Upper lobe of right lung (tissue), 1 donor: ENCODE data around the gene FOXD3. TPM values are rescaled to one million over a fixed set of nuclear protein-coding genes. Genes with fewer than 3 reads are reported as not detected.

ENCODE experiments used
- ATAC-seq: fragments of 200-7000 bp; cut with Tn5 transposase; one replicate; pipeline ENCODE4 v1.9.1; 2020; ENCODE audit warnings: mild to moderate bottlenecking, moderate library complexity
- DNase-seq: peaks from one replicate; pipeline ENCODE4 v3.0.0-alpha.2; 2020
- H3K27ac ChIP-seq: fragments of 200-600 bp; one replicate; pipeline ENCODE4 v1.8.0; 2022
- H3K27me3 ChIP-seq: fragments of 200-600 bp; one replicate; pipeline ENCODE4 v1.8.0; 2022; ENCODE audit warnings: mild to moderate bottlenecking
- H3K36me3 ChIP-seq: fragments of 200-600 bp; one replicate; pipeline ENCODE4 v1.8.0; 2022
- H3K4me1 ChIP-seq: fragments of 200-600 bp; one replicate; pipeline ENCODE4 v1.8.0; 2022
- H3K4me3 ChIP-seq: fragments of 200-600 bp; one replicate; pipeline ENCODE4 v1.8.0; 2022; ENCODE audit warnings: mild to moderate bottlenecking
- H3K9me3 ChIP-seq: fragments of 200-600 bp; one replicate; pipeline ENCODE4 v1.8.0; 2022
- intact Hi-C: fragments of 100-400 bp; cut with DNase I; formaldehyde crosslinking; loops from one replicate; pipeline ENCODE4 v1.11.0; 2022
- total RNA-seq: library from RNA; stranded (reverse); fragmentation: NEBNext Ultra II Directional; extraction: Animal tissue kit (Norgen Biotek cat#: 25700); gene quantifications from one replicate; pipeline ENCODE4 v1.2.1, GENCODE V29; 2021
- TF ChIP-seq, protein P1 (sequence below): fragments of 200-600 bp; IDR thresholded peaks from one replicate; pipeline ENCODE4 v1.8.0; 2022; ENCODE audit warnings: antibody characterized with exemption
- donor health status: DM: no; HTN: yes; CAD: no; lungs with severe emphysema.

The FOXD3 gene
- total RNA-seq, 1 donor from 2014 or later = not detected

DNA sequence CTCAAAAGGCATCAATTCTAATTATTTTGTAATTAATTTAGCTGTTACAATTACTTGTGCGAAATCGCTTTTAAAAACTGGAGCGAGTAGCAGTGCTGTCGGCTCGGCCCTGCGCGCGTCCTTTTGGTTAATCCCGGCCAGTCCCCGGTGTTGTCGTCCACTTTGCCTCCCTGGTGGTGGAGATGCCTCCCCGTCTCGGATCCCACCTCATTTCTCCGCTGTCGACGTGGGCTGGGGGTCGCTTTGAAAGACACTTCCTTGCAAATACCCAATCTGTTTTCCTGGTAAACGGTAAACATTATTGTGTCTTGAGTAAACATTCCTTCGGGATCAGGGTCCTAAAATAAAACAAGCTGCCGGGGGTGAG is 3.7 kb downstream of the FOXD3 start:
- TF ChIP-seq, protein P1, sequence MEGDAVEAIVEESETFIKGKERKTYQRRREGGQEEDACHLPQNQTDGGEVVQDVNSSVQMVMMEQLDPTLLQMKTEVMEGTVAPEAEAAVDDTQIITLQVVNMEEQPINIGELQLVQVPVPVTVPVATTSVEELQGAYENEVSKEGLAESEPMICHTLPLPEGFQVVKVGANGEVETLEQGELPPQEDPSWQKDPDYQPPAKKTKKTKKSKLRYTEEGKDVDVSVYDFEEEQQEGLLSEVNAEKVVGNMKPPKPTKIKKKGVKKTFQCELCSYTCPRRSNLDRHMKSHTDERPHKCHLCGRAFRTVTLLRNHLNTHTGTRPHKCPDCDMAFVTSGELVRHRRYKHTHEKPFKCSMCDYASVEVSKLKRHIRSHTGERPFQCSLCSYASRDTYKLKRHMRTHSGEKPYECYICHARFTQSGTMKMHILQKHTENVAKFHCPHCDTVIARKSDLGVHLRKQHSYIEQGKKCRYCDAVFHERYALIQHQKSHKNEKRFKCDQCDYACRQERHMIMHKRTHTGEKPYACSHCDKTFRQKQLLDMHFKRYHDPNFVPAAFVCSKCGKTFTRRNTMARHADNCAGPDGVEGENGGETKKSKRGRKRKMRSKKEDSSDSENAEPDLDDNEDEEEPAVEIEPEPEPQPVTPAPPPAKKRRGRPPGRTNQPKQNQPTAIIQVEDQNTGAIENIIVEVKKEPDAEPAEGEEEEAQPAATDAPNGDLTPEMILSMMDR = no peak
- DNase-seq (no peak), ATAC-seq (no peak)
- peaks cover 25% of the 10 kb centered on the region for H3K4me1 ChIP-seq
- H3K36me3 ChIP-seq = no peaks in the 10 kb centered on the region
- no peak overlapping the region for H3K27ac ChIP-seq
- H3K27me3 ChIP-seq = peaks cover 99% of the 10 kb centered on the region
- H3K4me3 ChIP-seq = no peak overlapping the region
- intact Hi-C loops = no loop called here
- H3K9me3 ChIP-seq = no peaks in the 10 kb centered on the region

DNA sequence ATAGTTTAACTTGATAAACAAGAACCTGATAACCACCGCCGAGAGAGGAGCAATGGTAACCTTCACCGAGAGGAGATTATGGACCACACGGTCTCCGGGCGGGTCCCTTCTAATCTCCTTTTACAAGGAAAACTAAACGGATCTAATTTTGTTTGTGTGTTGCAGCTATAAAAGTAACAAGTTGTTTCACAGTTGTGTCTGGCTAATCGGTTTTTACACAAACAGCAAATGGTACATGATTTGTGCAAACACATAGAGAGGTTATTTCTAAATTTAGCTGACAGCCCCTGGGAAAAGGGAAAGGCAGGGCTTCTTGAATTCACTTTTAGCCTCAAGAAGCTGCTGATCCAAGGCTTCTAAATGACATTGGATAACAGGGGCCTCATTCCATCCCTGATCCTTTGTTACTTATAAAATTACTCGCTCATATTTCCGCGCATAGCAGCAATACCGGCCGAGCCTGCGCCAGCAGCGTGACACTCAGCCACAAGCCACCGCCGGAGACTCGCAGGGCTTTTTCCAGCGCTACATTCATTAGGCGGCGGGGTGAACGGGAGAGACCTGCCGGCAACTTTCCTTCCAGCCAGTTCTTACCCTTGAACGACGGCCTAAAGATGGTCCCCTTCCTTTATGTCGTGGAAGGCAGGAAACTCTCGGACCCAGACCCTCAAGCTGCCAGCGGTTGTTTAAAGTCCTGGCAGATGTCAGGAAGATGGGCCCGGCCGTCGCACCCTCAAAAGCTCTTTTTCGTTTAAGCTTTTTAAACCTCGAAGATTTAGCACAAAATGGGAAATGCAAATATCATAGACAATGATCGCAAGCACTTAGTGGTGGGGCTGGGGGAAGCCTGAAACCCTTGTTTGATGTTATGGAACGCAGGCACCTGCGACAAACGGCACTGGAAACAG is 4.4 kb downstream of the FOXD3 start:
- ATAC-seq = no peak
- no peak overlapping the region for H3K27ac ChIP-seq
- H3K9me3 ChIP-seq = no peaks in the 10 kb centered on the region
- H3K36me3 ChIP-seq = no peaks in the 10 kb centered on the region
- intact Hi-C loops = no loop called here
- no peak for DNase-seq
- peaks cover 99% of the 10 kb centered on the region for H3K27me3 ChIP-seq
- TF ChIP-seq, protein P1 = no peak
- no peak overlapping the region for H3K4me3 ChIP-seq
- H3K4me1 ChIP-seq = peaks cover 23% of the 10 kb centered on the region

DNA sequence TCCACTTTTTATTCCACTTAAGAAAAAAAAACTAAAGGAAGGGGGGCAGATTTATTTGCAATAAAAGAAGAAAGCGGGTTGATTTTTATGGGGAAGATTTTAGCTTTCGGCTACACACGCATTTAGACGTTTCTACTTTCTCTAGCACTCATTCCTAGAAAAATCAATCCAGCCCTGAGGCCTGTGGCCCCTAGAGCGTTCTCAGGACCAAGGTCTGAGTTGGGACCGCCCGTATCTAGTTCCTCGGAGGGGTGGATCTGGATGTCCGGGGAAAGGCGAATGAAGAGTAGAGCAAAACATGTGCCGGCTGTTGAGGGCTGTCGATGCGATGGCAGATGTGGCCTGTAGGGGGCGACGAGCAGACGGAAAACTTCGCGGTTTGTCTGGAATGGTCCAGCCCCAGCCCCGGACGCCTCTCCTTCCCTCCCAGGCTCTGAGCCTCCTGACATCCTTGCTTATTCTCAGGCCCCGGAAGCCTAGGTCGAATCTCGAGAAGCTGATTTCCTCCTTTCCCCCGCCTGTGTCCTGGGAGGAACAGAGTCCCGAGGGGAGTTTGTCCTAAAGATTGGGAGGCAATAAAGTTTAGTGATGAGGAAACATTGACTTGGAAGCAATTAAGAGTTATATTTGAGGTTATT is 5.2 kb downstream of the FOXD3 start:
- Histone ChIP-seq H3K4me3 (no peak overlapping the region), H3K9me3 (no peaks in the 10 kb centered on the region), H3K4me1 (peaks cover 15% of the 10 kb centered on the region), H3K36me3 (no peaks in the 10 kb centered on the region), H3K27ac (no peak overlapping the region), H3K27me3 (peaks cover 98% of the 10 kb centered on the region)
- peak; percentile 82 for DNase-seq
- intact Hi-C loops = no loop called here
- ATAC-seq = peak; percentile 90
- TF ChIP-seq, protein P1 = peak; percentile 65

DNA sequence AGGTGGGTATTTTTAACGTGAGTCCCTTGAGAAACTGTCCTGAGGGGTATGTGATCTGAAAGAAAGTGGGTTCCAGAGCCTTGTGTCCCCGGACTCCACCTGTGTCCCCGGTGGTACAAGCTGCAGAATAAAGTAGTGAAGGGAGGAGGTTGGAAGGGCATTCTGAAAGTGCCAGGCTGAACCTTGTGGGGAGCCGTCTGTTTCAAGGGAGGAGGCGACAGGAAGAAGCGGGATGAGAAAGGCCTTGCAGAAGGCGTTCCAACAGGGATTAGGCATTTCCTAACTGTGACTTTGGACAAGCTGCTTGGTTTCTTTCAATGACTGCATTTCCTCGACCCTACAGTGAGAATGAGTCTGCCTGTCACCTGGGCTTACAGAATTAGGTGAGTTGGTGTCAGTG is 5.8 kb downstream of the FOXD3 start:
- H3K27ac ChIP-seq = no peak overlapping the region
- ATAC-seq (no peak), DNase-seq (no peak)
- no peak overlapping the region for H3K4me3 ChIP-seq
- H3K36me3 ChIP-seq = no peaks in the 10 kb centered on the region
- no peaks in the 10 kb centered on the region for H3K9me3 ChIP-seq
- H3K27me3 ChIP-seq = peaks cover 98% of the 10 kb centered on the region
- intact Hi-C loops = no loop called here
- TF ChIP-seq, protein P1 = no peak
- peaks cover 10% of the 10 kb centered on the region for H3K4me1 ChIP-seq

DNA sequence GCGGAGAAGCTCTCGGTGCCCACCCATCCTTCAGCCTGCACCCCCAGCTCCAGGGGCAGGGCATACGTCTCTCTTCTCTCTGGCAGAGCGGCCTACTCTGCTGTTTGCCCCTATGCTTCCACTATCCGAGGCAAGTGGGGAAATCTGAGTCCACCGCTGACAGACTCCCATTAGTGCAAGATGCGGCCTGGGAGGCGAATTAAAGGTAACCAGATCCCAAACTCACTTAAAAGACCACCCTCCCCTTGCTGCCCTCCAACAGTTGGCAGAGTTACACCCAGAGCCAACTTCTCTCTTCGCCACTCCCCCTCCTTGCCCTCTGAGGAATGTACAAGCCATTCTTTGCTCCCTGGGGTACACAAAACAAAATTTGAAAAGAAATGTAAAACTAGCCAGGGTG is 6.4 kb downstream of the FOXD3 start:
- peaks cover 98% of the 10 kb centered on the region for H3K27me3 ChIP-seq
- no peak overlapping the region for H3K27ac ChIP-seq
- DNase-seq (no peak), ATAC-seq (no peak)
- TF ChIP-seq, protein P1 = no peak
- no peaks in the 10 kb centered on the region for H3K36me3 ChIP-seq
- intact Hi-C loops = no loop called here
- peaks cover 10% of the 10 kb centered on the region for H3K4me1 ChIP-seq
- H3K4me3 ChIP-seq = no peak overlapping the region
- no peaks in the 10 kb centered on the region for H3K9me3 ChIP-seq
